Measurements from ENCODE around the gene RBPJ. TPM values are rescaled to one million over a fixed set of nuclear protein-coding genes. Genes with fewer than 3 reads are reported as not detected.
"Not testable (repeated sequence)": the region's sequence is repeated elsewhere in the genome, so short reads cannot be mapped to it uniquely, and the experiment has no call there.

Gene RBPJ
- total RNA-seq, 4 donors from 2014 or later: 67.1 to 80.2 (median 76.5) TPM

DNA sequence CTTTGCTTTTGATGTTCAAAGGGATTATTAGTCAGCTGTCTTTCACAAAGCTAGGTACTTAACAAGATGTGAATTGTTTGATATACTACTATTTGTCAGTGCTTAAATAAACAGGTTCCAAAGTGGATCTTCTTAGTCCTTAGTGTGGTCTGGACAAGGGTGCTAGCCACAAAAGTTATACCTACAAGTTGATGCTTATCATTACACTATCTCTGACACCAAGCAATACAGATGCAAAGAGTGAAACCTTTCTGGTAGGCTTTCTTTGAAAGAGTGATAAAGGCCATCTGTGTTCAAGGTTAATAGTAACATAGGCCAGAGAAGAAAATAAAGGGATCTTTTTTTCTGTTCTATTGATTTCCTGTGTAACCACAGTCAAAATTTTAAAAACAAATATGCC is 12.2 kb upstream of the RBPJ start:
- Histone ChIP-seq H3K27ac (no peak overlapping the region), H3K4me1 (no peaks in the 10 kb centered on the region), H3K27me3 (no peaks in the 10 kb centered on the region), H3K9me3 (no peaks in the 10 kb centered on the region), H3K4me3 (no peak overlapping the region), H3K36me3 (no peaks in the 10 kb centered on the region)
- DNase-seq (ENCODE audit: low spot score in 2 of 2): no peak
- TF ChIP-seq EP300 (IDR thresholded peaks at IDR 0.05) (no peak), POLR2A (IDR thresholded peaks at IDR 0.05) (no peak)
- TF ChIP-seq, protein P1, sequence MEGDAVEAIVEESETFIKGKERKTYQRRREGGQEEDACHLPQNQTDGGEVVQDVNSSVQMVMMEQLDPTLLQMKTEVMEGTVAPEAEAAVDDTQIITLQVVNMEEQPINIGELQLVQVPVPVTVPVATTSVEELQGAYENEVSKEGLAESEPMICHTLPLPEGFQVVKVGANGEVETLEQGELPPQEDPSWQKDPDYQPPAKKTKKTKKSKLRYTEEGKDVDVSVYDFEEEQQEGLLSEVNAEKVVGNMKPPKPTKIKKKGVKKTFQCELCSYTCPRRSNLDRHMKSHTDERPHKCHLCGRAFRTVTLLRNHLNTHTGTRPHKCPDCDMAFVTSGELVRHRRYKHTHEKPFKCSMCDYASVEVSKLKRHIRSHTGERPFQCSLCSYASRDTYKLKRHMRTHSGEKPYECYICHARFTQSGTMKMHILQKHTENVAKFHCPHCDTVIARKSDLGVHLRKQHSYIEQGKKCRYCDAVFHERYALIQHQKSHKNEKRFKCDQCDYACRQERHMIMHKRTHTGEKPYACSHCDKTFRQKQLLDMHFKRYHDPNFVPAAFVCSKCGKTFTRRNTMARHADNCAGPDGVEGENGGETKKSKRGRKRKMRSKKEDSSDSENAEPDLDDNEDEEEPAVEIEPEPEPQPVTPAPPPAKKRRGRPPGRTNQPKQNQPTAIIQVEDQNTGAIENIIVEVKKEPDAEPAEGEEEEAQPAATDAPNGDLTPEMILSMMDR (IDR thresholded peaks at IDR 0.05): no peak

DNA sequence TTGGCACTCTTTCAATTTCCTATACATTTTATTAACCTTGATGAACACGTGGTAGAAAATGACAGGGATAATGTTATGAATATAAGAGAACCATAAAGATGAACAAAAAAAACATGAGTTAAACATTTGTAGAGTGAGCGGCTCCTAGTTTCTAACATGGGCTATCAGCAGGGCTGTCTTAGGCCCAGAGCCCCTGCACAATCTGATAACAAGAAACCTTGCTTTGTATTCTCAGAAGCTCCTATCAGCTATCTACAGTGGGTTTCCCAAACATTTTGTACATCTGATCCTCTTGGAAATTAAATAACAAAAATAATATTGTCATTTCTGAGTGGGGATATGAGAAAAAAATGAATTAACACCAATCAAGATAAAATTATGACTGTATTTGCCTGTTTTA is 10.6 kb upstream of the RBPJ start:
- DNase-seq (ENCODE audit: low spot score in 2 of 2): no peak
- WGBS, 2 donors: 61 to 66% methylated on average over 2 of the region's 2 CpGs

GRCh38 chr4:26311633-26312032 is 9.2 kb upstream of the RBPJ start:
- H3K9me3 ChIP-seq: peaks cover 0 to 21% (median 0%) of the 10 kb centered on the region in 4 donors
- no peaks in the 10 kb centered on the region for H3K4me1 ChIP-seq
- no peak for DNase-seq (ENCODE audit: low spot score in 2 of 2)
- no peak overlapping the region for H3K27ac ChIP-seq
- no peaks in the 10 kb centered on the region for H3K36me3 ChIP-seq
- no peaks in the 10 kb centered on the region for H3K27me3 ChIP-seq
- no peak overlapping the region for H3K4me3 ChIP-seq
- TF ChIP-seq, protein P1 (IDR thresholded peaks at IDR 0.05): no peak
- TF ChIP-seq EP300 (IDR thresholded peaks at IDR 0.05) (no peak), POLR2A (IDR thresholded peaks at IDR 0.05) (no peak)

More for the DNA sequence above, 10.6 kb upstream of the RBPJ start:
- Histone ChIP-seq H3K27ac (no peak overlapping the region), H3K4me1 (no peaks in the 10 kb centered on the region), H3K4me3 (no peak overlapping the region), H3K9me3 (peaks cover 0 to 13% (median 0%) of the 10 kb centered on the region in 4 donors), H3K36me3 (no peaks in the 10 kb centered on the region), H3K27me3 (no peaks in the 10 kb centered on the region)
- TF ChIP-seq EP300 (IDR thresholded peaks at IDR 0.05): no peak
- no peak for TF ChIP-seq POLR2A (IDR thresholded peaks at IDR 0.05)
- TF ChIP-seq, protein P1 (IDR thresholded peaks at IDR 0.05): no peak

GRCh38 chr4:26315316-26315932 is 5.4 kb upstream of the RBPJ start:
- H3K4me1 ChIP-seq; DNase-seq (ENCODE audit: low spot score in 2 of 2); H3K27ac ChIP-seq; H3K4me3 ChIP-seq; H3K36me3 ChIP-seq; H3K27me3 ChIP-seq: not testable (repeated sequence)
- 84 to 88% methylated on average over 8 of the region's 8 CpGs for WGBS, 2 donors
- H3K9me3 ChIP-seq: peaks cover 0 to 21% (median 0%) of the 10 kb centered on the region in 4 donors

DNA sequence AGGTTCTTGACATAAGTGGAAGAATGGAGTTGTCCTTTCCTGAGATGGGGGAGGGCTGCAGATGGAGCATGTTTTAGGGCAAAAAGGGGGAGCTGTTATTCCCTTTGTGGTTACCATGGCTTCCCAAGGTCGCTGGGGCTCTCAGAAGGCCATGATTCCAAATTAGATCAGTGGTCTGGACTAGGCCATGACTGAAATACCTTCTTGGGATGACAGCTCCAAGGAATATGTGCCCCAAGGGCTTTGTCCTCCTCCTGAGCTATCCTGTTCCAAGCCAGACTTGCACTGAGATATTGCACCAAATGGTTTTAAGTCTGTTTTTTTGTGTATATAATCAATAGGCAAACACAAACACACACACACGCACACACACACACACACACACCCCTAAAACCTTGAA is 3.0 kb upstream of the RBPJ start:
- no peaks in the 10 kb centered on the region for H3K27me3 ChIP-seq
- H3K27ac ChIP-seq: no peak overlapping the region
- no peak overlapping the region for H3K4me3 ChIP-seq
- no peaks in the 10 kb centered on the region for H3K36me3 ChIP-seq
- H3K9me3 ChIP-seq: peaks cover 0 to 21% (median 0%) of the 10 kb centered on the region in 4 donors
- 83 to 93% methylated on average over 2 of the region's 2 CpGs for WGBS, 2 donors
- DNase-seq (ENCODE audit: low spot score in 2 of 2): no peak
- H3K4me1 ChIP-seq: peaks cover 0 to 14% (median 4%) of the 10 kb centered on the region in 4 donors
- TF ChIP-seq, protein P1 (IDR thresholded peaks at IDR 0.05): no peak
- TF ChIP-seq POLR2A (IDR thresholded peaks at IDR 0.05) (no peak), EP300 (IDR thresholded peaks at IDR 0.05) (no peak)

Measured in tibial nerve (tissue), 4 donors.